Coronary artery (tissue), 2 donors: ENCODE results near the gene NUMBL.

Experiments used
- DNase-seq: peaks from one replicate; pipeline ENCODE4 v3.0.0-alpha.2; 2017; ENCODE audit warnings: low spot score
- H3K27ac ChIP-seq, 2 donors: fragments of 200-600 bp; sonication (generic); one replicate each; pipeline ENCODE4 v1.5.1; 2016 to 2019
- H3K4me3 ChIP-seq: fragments of 200-600 bp; sonication (generic); 2 replicates; pipeline ENCODE4 v1.5.1; 2016; ENCODE audit warnings: mild to moderate bottlenecking, moderate library complexity
- TF ChIP-seq, protein P1 (sequence below): fragments of 200-600 bp; sonication (generic); IDR thresholded peaks from one replicate; pipeline ENCODE4 v1.5.1; 2019; ENCODE audit warnings: antibody characterized with exemption

Gene NUMBL

GRCh38 chr19:40704491-40705361, 14.3 kb upstream of the NUMBL start:
- TF ChIP-seq, protein P1, sequence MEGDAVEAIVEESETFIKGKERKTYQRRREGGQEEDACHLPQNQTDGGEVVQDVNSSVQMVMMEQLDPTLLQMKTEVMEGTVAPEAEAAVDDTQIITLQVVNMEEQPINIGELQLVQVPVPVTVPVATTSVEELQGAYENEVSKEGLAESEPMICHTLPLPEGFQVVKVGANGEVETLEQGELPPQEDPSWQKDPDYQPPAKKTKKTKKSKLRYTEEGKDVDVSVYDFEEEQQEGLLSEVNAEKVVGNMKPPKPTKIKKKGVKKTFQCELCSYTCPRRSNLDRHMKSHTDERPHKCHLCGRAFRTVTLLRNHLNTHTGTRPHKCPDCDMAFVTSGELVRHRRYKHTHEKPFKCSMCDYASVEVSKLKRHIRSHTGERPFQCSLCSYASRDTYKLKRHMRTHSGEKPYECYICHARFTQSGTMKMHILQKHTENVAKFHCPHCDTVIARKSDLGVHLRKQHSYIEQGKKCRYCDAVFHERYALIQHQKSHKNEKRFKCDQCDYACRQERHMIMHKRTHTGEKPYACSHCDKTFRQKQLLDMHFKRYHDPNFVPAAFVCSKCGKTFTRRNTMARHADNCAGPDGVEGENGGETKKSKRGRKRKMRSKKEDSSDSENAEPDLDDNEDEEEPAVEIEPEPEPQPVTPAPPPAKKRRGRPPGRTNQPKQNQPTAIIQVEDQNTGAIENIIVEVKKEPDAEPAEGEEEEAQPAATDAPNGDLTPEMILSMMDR = no peak
- no peak overlapping the region for H3K4me3 ChIP-seq
- no peak for DNase-seq
- no peak overlapping the region for H3K27ac ChIP-seq

DNA sequence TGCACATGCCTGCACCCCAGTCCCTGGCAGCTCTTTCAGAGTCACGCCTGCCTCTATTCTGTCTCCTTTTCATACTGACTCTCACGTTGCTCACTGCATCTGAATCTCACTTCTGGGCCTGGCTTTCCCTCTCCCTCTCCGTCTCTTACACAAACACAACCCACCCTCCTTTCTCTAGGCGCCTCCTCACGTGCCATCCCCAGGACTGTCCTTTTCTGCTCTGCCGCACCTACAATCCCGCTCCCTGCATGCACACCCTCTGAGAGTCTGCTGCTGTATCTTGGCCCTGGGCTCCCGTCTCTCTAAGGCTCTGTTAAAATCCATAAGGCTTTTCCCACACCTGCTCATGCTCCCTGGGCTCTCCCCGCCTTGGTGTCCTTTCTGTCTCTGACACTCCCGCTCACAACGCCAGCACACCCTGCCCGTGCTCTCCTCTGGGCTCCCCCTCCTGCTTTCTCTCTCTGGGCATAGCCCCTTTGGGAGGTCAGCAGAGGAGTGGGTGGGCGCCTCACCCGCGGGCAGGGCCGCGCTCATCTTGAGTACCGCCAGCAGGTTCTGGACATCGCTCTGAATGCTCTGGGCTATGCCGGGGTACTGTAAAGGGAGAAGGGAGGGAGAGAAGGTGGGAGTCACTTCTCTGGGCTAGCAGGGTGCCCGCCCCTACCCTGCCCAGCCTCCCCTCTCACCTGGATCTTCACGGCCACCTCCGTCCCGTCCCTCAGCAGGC, 12.7 kb upstream of the NUMBL start:
- Histone ChIP-seq H3K4me3 (no peak overlapping the region), H3K27ac (no peak overlapping the region)
- TF ChIP-seq, protein P1 = no peak
- no peak for DNase-seq

DNA sequence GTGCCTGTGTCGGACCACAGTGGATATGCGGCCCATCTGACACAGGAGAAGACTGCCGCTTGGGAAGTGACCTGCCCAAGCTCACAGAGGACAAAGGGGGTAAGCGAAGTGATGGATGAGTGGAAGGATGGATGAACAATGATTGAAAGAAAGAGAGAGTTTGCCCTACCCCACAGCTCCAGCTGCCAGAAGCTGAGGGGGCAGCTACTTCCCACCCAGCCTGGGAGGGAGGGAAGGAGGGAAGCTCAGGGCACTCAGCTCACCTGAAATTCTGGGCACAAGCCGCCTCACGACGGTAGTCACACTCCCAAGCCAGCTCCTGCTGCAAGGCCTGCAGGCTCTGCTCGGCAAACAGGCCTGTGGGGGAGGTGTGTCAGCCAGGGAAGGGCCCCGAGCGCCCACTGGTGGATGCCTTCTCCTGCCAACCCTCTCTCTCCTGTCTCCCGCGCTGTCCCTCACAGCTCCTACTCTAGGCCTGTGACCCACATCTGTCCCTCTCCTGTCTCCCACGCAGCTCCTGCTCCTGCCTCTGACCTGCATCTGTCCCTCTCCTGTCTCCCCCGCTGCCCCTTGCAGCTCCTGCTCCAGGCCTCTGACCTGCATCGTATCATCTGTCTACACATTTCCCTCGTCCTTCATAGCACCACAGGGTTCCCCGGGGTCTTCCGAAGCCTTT, 12.0 kb upstream of the NUMBL start:
- TF ChIP-seq, protein P1 = no peak
- no peak overlapping the region for H3K4me3 ChIP-seq
- H3K27ac ChIP-seq = no peak overlapping the region
- no peak for DNase-seq

GRCh38 chr19:40701758-40702157, 11.3 kb upstream of the NUMBL start:
- TF ChIP-seq, protein P1 = no peak
- no peak for DNase-seq
- H3K4me3 ChIP-seq = no peak overlapping the region
- no peak overlapping the region for H3K27ac ChIP-seq

GRCh38 chr19:40700083-40700482, 9.6 kb upstream of the NUMBL start:
- TF ChIP-seq, protein P1 = no peak
- Histone ChIP-seq H3K4me3 (no peak overlapping the region), H3K27ac (no peak overlapping the region)
- no peak for DNase-seq

- H3K4me3 ChIP-seq = no peak overlapping the region
- TF ChIP-seq, protein P1 = no peak
- DNase-seq = no peak
- no peak overlapping the region for H3K27ac ChIP-seq
Measured at GRCh38 chr19:40697007-40697406, 6.6 kb upstream of the NUMBL start.
